ENCODE results near the gene HIGD2A. TPM values are rescaled to one million over a fixed set of nuclear protein-coding genes. Genes with fewer than 3 reads are reported as not detected.

HIGD2A gene
- total and polyA plus RNA-seq, 2 of the 13 experiments (the other 11 are each of a cell fraction or from before 2014, with no cell fraction given), result 89.2 to 146 TPM

GRCh38 chr5:176389135-176390123, 878 bp downstream of the HIGD2A start (continued):
- 0 out of 2 replicates have a peak, but pooled peaks have one; percentile 27 for TF ChIP-seq HES4 (CRISPR knock-in tag; IDR thresholded peaks at IDR 0.05; ENCODE audit: borderline replicate concordance)
- TF ChIP-seq ZNF672 (CRISPR knock-in tag; IDR thresholded peaks at IDR 0.05), result no peak
- 0 out of 2 replicates have a peak, but pooled peaks have one; percentile 6 for TF ChIP-seq DR1 (CRISPR knock-in tag; IDR thresholded peaks at IDR 0.05)
- no peak for TF ChIP-seq PBX2 (CRISPR knock-in tag; IDR thresholded peaks at IDR 0.05)
- TF ChIP-seq ZBTB2 (CRISPR knock-in tag; IDR thresholded peaks at IDR 0.05; ENCODE audit: low read depth), result peak; percentile 10; the same call in 1 of the 2 replicates
- peak; percentile 85 for TF ChIP-seq POLR2AphosphoS5 (IDR thresholded peaks at IDR 0.05; ENCODE audit: low read depth, low read length)
- TF ChIP-seq ZNF354B (CRISPR knock-in tag; IDR thresholded peaks at IDR 0.05), result no peak
- TF ChIP-seq SP140L (CRISPR knock-in tag; IDR thresholded peaks at IDR 0.05; ENCODE audit: borderline replicate concordance), result no peak
- no peak for TF ChIP-seq E2F5 (CRISPR knock-in tag; conservative IDR thresholded peaks at IDR 0.05)
- no peak for TF ChIP-seq ZNF17 (CRISPR knock-in tag; IDR thresholded peaks at IDR 0.05)
- no peak for TF ChIP-seq MYC (CRISPR knock-in tag; IDR thresholded peaks at IDR 0.05; ENCODE audit: borderline replicate concordance)
- no peak for TF ChIP-seq NFATC3 (CRISPR knock-in tag; IDR thresholded peaks at IDR 0.05)
- no peak for TF ChIP-seq ZNF776 (CRISPR knock-in tag; IDR thresholded peaks at IDR 0.05)
- peak; percentile 17; the same call in 1 of the 2 replicates for TF ChIP-seq NFE2 (CRISPR knock-in tag; IDR thresholded peaks at IDR 0.05)
- no peak for TF ChIP-seq ZNF280D (CRISPR knock-in tag; IDR thresholded peaks at IDR 0.05)
- no peak for TF ChIP-seq DNMT1 (CRISPR knock-in tag; IDR thresholded peaks at IDR 0.05)
- no peak for TF ChIP-seq CHCHD3 (CRISPR knock-in tag; IDR thresholded peaks at IDR 0.05)
- TF ChIP-seq ZBTB14 (CRISPR knock-in tag; IDR thresholded peaks at IDR 0.05), result no peak
- no peak for TF ChIP-seq ZNF234 (CRISPR knock-in tag; conservative IDR thresholded peaks at IDR 0.05)
- no peak for TF ChIP-seq SMARCE1 (IDR thresholded peaks at IDR 0.05; ENCODE audit: borderline replicate concordance)

All from HepG2 (cell line).